OCI-LY7 (cell line): ENCODE results near the gene TOM1L2.

Experiments used
- CTCF ChIP-seq: fragments of 200-600 bp; sonication (generic); conservative IDR thresholded peaks from 2 replicates; pipeline ENCODE4 v1.5.1; 2014; ENCODE audit warnings: mild to moderate bottlenecking, antibody characterized with exemption, low read length, moderate library complexity, mixed read lengths
- EZH2phosphoT487 ChIP-seq: fragments of 200-600 bp; sonication (generic); IDR thresholded peaks from 2 replicates; pipeline ENCODE4 v1.6.1; 2018; ENCODE audit warnings: low read depth, borderline replicate concordance, mild to moderate bottlenecking, mixed run types, antibody characterized with exemption, low read length, moderate library complexity, mixed read lengths

- TF ChIP-seq CTCF = no peak
- no peak for TF ChIP-seq EZH2phosphoT487
These were observed 155.2 kb downstream of the TOM1L2 start for GRCh38 chr17:17816831-17817551.
